ENCODE measurements around the gene TMC6. TPM values are rescaled to one million over a fixed set of nuclear protein-coding genes. Genes with fewer than 3 reads are reported as not detected.

TMC6 gene
- total RNA-seq, 3 donors from 2014 or later = 18.6 to 45.9 (median 28.4) TPM

- H3K27me3 ChIP-seq = no peaks in the 10 kb centered on the region
- intact Hi-C loops (cut with DNase I; ENCODE audit: low total_unique reads) = loop anchor here (5.0 to 10.0 kb wide), 2 partner anchors 64 to 141 kb away; no protein-coding TSS in a partner anchor
- DNase-seq (ENCODE audit: low spot score in 2 of 2) = no peak
- TF ChIP-seq POLR2AphosphoS5 (IDR thresholded peaks at IDR 0.05) = no peak
- TF ChIP-seq POLR2A (IDR thresholded peaks at IDR 0.05) = no peak
- H3K36me3 ChIP-seq = no peaks in the 10 kb centered on the region
- no peak overlapping the region for H3K4me3 ChIP-seq
- no peaks in the 10 kb centered on the region for H3K4me1 ChIP-seq
- H3K9me3 ChIP-seq = no peaks in the 10 kb centered on the region
- H3K27ac ChIP-seq = no peak overlapping the region
Measured at GRCh38 chr17:78111016-78111726, 17.4 kb downstream of the TMC6 start.

GRCh38 chr17:78110363-78111015 is 18.1 kb downstream of the TMC6 start:
- TF ChIP-seq CTCF (IDR thresholded peaks at IDR 0.05) (no peak), POLR2AphosphoS5 (IDR thresholded peaks at IDR 0.05) (no peak), POLR2A (IDR thresholded peaks at IDR 0.05) (no peak)
- H3K27me3 ChIP-seq = no peaks in the 10 kb centered on the region
- no peaks in the 10 kb centered on the region for H3K9me3 ChIP-seq
- no peaks in the 10 kb centered on the region for H3K36me3 ChIP-seq
- intact Hi-C loops (cut with DNase I; ENCODE audit: low total_unique reads) = loop anchor here (5.0 to 10.0 kb wide), 2 partner anchors 64 to 142 kb away; no protein-coding TSS in a partner anchor
- no peak for DNase-seq (ENCODE audit: low spot score in 2 of 2)
- no peak overlapping the region for H3K4me3 ChIP-seq
- H3K4me1 ChIP-seq = no peaks in the 10 kb centered on the region
- H3K27ac ChIP-seq = no peak overlapping the region

DNA sequence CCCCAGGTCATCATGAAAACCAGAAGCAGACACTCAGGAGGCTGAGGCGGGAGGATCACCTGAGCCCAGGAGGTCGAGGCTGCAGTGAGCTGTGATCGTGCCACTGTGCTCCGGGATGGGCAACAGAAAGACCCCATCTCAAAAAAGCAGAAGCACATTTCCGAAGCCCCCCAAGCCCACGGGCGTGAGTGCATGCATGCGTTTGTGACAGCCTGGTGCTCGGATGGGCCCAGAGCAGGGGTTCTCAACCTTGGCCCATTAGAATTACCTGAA is 19.1 kb downstream of the TMC6 start:
- intact Hi-C loops (cut with DNase I; ENCODE audit: low total_unique reads) = no loop called here
- Histone ChIP-seq H3K9me3 (no peaks in the 10 kb centered on the region), H3K4me1 (no peaks in the 10 kb centered on the region), H3K36me3 (no peaks in the 10 kb centered on the region), H3K4me3 (no peak overlapping the region), H3K27me3 (no peaks in the 10 kb centered on the region), H3K27ac (no peak overlapping the region)
- TF ChIP-seq CTCF (IDR thresholded peaks at IDR 0.05) = no peak
- no peak for TF ChIP-seq POLR2A (IDR thresholded peaks at IDR 0.05)
- no peak for TF ChIP-seq POLR2AphosphoS5 (IDR thresholded peaks at IDR 0.05)
- no peak for DNase-seq (ENCODE audit: low spot score in 2 of 2)

- Histone ChIP-seq H3K27me3 (no peaks in the 10 kb centered on the region), H3K27ac (no peak overlapping the region), H3K9me3 (no peaks in the 10 kb centered on the region), H3K4me1 (no peaks in the 10 kb centered on the region), H3K36me3 (no peaks in the 10 kb centered on the region), H3K4me3 (no peak overlapping the region)
- DNase-seq (ENCODE audit: low spot score in 2 of 2) = no peak
- no peak for TF ChIP-seq CTCF (IDR thresholded peaks at IDR 0.05)
- TF ChIP-seq POLR2A (IDR thresholded peaks at IDR 0.05) = no peak
- TF ChIP-seq POLR2AphosphoS5 (IDR thresholded peaks at IDR 0.05) = no peak
- intact Hi-C loops (cut with DNase I; ENCODE audit: low total_unique reads) = no loop called here
Measured at GRCh38 chr17:78108726-78109488, 19.6 kb downstream of the TMC6 start.

DNA sequence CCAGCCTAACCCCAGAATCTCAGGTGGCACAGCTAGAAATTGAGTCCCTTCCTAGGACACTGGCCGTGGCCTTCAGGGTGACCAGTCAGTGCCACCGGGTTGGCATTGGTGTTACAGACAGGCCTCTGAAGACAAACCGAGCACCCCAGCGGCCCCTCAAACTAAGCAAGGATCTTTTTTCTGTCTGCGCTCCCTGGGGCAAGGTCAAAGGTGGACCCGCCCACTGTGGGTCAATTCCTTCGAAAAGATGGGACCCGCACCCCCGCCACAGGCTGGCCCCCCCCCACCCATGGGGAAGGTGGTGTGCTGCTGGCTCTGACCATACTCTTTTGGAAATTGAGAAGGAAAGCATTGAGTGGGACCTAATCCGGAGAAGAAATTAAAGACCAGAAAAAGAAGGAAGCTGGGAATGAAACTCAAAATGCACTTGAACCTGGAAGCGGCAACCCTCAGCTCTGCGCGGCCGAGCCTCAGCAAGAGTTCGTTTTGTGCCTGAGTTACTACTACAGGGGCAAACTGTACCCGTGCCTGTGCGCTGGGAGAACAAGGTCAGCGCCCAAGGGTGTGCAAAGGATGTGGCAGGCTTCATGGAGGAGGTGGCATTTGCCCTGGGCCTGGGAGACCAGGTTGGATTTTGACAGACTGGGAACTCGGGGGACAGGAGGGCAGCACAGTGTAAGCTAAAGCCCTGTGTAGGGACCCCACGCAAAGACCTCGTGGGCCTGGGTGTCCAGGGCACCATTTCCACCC is 20.4 kb downstream of the TMC6 start:
- no peak overlapping the region for H3K4me3 ChIP-seq

More for the DNA sequence above, 20.4 kb downstream of the TMC6 start:
- H3K9me3 ChIP-seq = no peaks in the 10 kb centered on the region
- DNase-seq (ENCODE audit: low spot score in 2 of 2) = no peak
- intact Hi-C loops (cut with DNase I; ENCODE audit: low total_unique reads) = no loop called here
- peak overlapping the region in 1 of 2 donors; percentile 52 for H3K27ac ChIP-seq
- TF ChIP-seq CTCF (IDR thresholded peaks at IDR 0.05) (no peak), POLR2A (IDR thresholded peaks at IDR 0.05) (no peak), POLR2AphosphoS5 (IDR thresholded peaks at IDR 0.05) (no peak)
- H3K4me1 ChIP-seq = no peaks in the 10 kb centered on the region
- no peaks in the 10 kb centered on the region for H3K36me3 ChIP-seq
- no peaks in the 10 kb centered on the region for H3K27me3 ChIP-seq

Measured in breast epithelium (tissue), 4 donors.